SK-N-SH (cell line): ENCODE data around the gene FOXP1.

Experiments
- CTCF ChIP-seq: fragments of 200-600 bp; sonication (generic); IDR thresholded peaks from 2 replicates; pipeline ENCODE4 v1.6.1; 2017; ENCODE audit warnings: antibody characterized with exemption, mild to moderate bottlenecking, moderate library complexity
- JUND ChIP-seq: IDR thresholded peaks from 2 replicates; pipeline ENCODE4 v1.4.0; 2012
- NFIC ChIP-seq: IDR thresholded peaks from 2 replicates; pipeline ENCODE4 v1.4.0; 2012; ENCODE audit warnings: borderline replicate concordance
- TCF12 ChIP-seq: IDR thresholded peaks from 2 replicates; pipeline ENCODE4 v1.4.0; 2012
- TF ChIP-seq, protein P1 (sequence below): IDR thresholded peaks from 2 replicates; pipeline ENCODE4 v1.4.0; 2012; ENCODE audit warnings: low read depth

GRCh38 chr3:71110385-71111222 is 472.9 kb downstream of the FOXP1 start:
- TF ChIP-seq CTCF (no peak), TCF12 (no peak), JUND (no peak), NFIC (no peak)
- TF ChIP-seq, protein P1, sequence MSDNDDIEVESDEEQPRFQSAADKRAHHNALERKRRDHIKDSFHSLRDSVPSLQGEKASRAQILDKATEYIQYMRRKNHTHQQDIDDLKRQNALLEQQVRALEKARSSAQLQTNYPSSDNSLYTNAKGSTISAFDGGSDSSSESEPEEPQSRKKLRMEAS: no peak
